SK-N-SH (cell line): ENCODE data around the gene NAALADL2. TPM values are rescaled to one million over a fixed set of nuclear protein-coding genes. Genes with fewer than 3 reads are reported as not detected.

Experiments
- CTCF ChIA-PET: fragments of 300-600, 350-600 bp; formaldehyde crosslinking; extraction: SDS; loops from one replicate; lab custom pipeline; 2021; lab: Yijun Ruan, JAX
- POLR2A ChIA-PET: fragments of 350-600 bp; sonication (Branson Sonifier 250); formaldehyde crosslinking; extraction: SDS; loops from one replicate; lab custom pipeline; 2020; ENCODE audit warnings: antibody characterized with exemption, inconsistent platforms; lab: Yijun Ruan, JAX
- DNase-seq: peaks from one replicate; pipeline ENCODE4 v3.0.0; 2012
- H2AFZ ChIP-seq: fragments of 200-600 bp; sonication (generic); 2 replicates; pipeline ENCODE4 v1.8.1; 2016; ENCODE audit warnings: antibody characterized with exemption, mild to moderate bottlenecking, low read depth
- H3F3A ChIP-seq: fragments of 200-600 bp; sonication (generic); replicated peaks from 2 replicates; pipeline ENCODE3; 2016; ENCODE audit warnings: antibody characterized with exemption, mild to moderate bottlenecking; ENCODE audit not compliant: insufficient read depth
- H3K27ac ChIP-seq, 2 experiments: fragments of 200-500 bp in 1 of 2; fragments of 200-600 bp in 1 of 2; sonication (Bioruptor generic) in 1 of 2; sonication (generic), shearing (Covaris generic) in 1 of 2; 2 replicates each; pipeline versions ENCODE4 v1.5.1 to v1.6.1; 2014 to 2016; ENCODE audit warnings: low read depth in 2 of 2, inconsistent platforms in 1 of 2, low read length in 1 of 2, mild to moderate bottlenecking in 1 of 2, mixed read lengths in 1 of 2
- H3K27me3 ChIP-seq: fragments of 200-600 bp; sonication (generic), shearing (Covaris generic); 2 replicates; pipeline ENCODE4 v1.6.1; 2016; ENCODE audit warnings: mixed run types; ENCODE audit not compliant: insufficient read depth
- H3K36me3 ChIP-seq, 2 experiments: fragments of 200-500 bp in 1 of 2; fragments of 200-600 bp in 1 of 2; sonication (Bioruptor generic) in 1 of 2; sonication (generic) in 1 of 2; replicated peaks in 1 of 2; 2 replicates each; pipeline versions ENCODE3 to v1.5.1; 2014 to 2016; ENCODE audit warnings: low read length in 1 of 2, mild to moderate bottlenecking in 1 of 2; ENCODE audit not compliant: insufficient read depth in 2 of 2, control insufficient read depth in 1 of 2
- H3K4me1 ChIP-seq, 2 experiments: fragments of 200-500 bp in 1 of 2; fragments of 200-600 bp in 1 of 2; sonication (Bioruptor generic) in 1 of 2; sonication (generic), shearing (Covaris generic) in 1 of 2; 2 replicates each; pipeline versions ENCODE4 v1.5.1 to v1.6.1; 2014 to 2016; ENCODE audit warnings: low read depth in 1 of 2, low read length in 1 of 2, mixed run types in 1 of 2; ENCODE audit not compliant: insufficient read depth in 2 of 2, control insufficient read depth in 1 of 2
- H3K4me2 ChIP-seq: fragments of 200-600 bp; sonication (generic), shearing (Covaris generic); 2 replicates; pipeline ENCODE4 v1.6.1; 2017; ENCODE audit warnings: mixed run types
- H3K4me3 ChIP-seq, 2 experiments: fragments of 200-500 bp in 1 of 2; fragments of 200-600 bp in 1 of 2; sonication (Bioruptor generic) in 1 of 2; sonication (generic), shearing (Covaris generic) in 1 of 2; 2 replicates each; pipeline versions ENCODE4 v1.5.1 to v1.8.1; 2014 to 2016; ENCODE audit warnings: low read depth in 2 of 2, inconsistent platforms in 1 of 2, low read length in 1 of 2, mild to moderate bottlenecking in 1 of 2, mixed read lengths in 1 of 2, moderate library complexity in 1 of 2
- H3K79me2 ChIP-seq: fragments of 200-600 bp; sonication (generic); 2 replicates; pipeline ENCODE4 v1.8.1; 2017; ENCODE audit warnings: mild to moderate bottlenecking; ENCODE audit not compliant: insufficient read depth
- H3K9ac ChIP-seq: fragments of 200-600 bp; sonication (generic); 2 replicates; pipeline ENCODE4 v1.6.1; 2017; ENCODE audit warnings: mixed run types
- H3K9me2 ChIP-seq: fragments of 200-600 bp; sonication (generic); 2 replicates; pipeline ENCODE4 v1.6.1; 2017; ENCODE audit warnings: mixed run types
- H3K9me3 ChIP-seq: fragments of 200-600 bp; sonication (generic); 2 replicates; pipeline ENCODE4 v1.6.1; 2017; ENCODE audit warnings: mixed run types, mild to moderate bottlenecking, moderate library complexity
- H4K20me1 ChIP-seq: fragments of 200-600 bp; sonication (generic); 2 replicates; pipeline ENCODE4 v1.6.1; 2017; ENCODE audit warnings: mild to moderate bottlenecking, mixed run types; ENCODE audit not compliant: insufficient read depth
- CHD2 ChIP-seq: fragments of 150-350 bp; IDR thresholded peaks from 2 replicates; pipeline ENCODE4 v1.6.1; 2018; ENCODE audit warnings: low read length; ENCODE audit not compliant: partially characterized antibody
- ELF1 ChIP-seq: IDR thresholded peaks from 2 replicates; pipeline ENCODE4 v1.4.0; 2012
- FOXM1 ChIP-seq: IDR thresholded peaks from 2 replicates; pipeline ENCODE4 v1.4.0; 2012; ENCODE audit warnings: low read depth, mild to moderate bottlenecking
- NRF1 ChIP-seq: IDR thresholded peaks from 2 replicates; pipeline ENCODE4 v1.6.1; 2012; ENCODE audit warnings: low read depth, mild to moderate bottlenecking, low read length
- POLR2AphosphoS5 ChIP-seq: IDR thresholded peaks from 2 replicates; pipeline ENCODE4 v1.6.1; 2012; ENCODE audit warnings: low read depth, low read length
- RAD21 ChIP-seq: IDR thresholded peaks from 2 replicates; pipeline ENCODE4 v1.6.1; 2012; ENCODE audit warnings: mild to moderate bottlenecking, low read length
- RFX5 ChIP-seq: IDR thresholded peaks from 2 replicates; pipeline ENCODE4 v1.6.1; 2012; ENCODE audit warnings: mild to moderate bottlenecking, improper control_type of control experiment, low read length
- TCF12 ChIP-seq: IDR thresholded peaks from 2 replicates; pipeline ENCODE4 v1.4.0; 2012
- WGBS: methylation state at CpG from one replicate; pipeline ENCODE4 v1.1.6; 2017; ENCODE audit warnings: low lambda C conversion rate; 5-methylcytosine and 5-hydroxymethylcytosine counted together
- polyA plus RNA-seq, 3 experiments: library from polyadenylated mRNA; depleted of rRNA; stranded (reverse); fragments of >200 nt; gene quantifications; 2 replicates each; pipeline ENCODE4 v1.2.3, GENCODE V29; 2012
- TF ChIP-seq, protein P1 (sequence below): IDR thresholded peaks from 2 replicates; pipeline ENCODE4 v1.6.1; 2012; ENCODE audit warnings: mild to moderate bottlenecking, low read depth, low read length, moderate library complexity
- TF ChIP-seq, protein P2 (sequence below): fragments of 150-350 bp; IDR thresholded peaks from 2 replicates; pipeline ENCODE4 v1.6.1; 2017; ENCODE audit warnings: antibody characterized with exemption, low read length, low read depth, borderline replicate concordance
- TF ChIP-seq, protein P3 (sequence below): fragments of 150-350 bp; IDR thresholded peaks from 2 replicates; pipeline ENCODE4 v1.6.1; 2016; ENCODE audit warnings: mild to moderate bottlenecking, low read depth, low read length
- TF ChIP-seq, protein P4 (sequence below): fragments of 200-600 bp; sonication (generic); IDR thresholded peaks from 2 replicates; pipeline ENCODE4 v1.6.1; 2017; ENCODE audit warnings: antibody characterized with exemption, mild to moderate bottlenecking, moderate library complexity

Gene NAALADL2
- polyA plus RNA-seq, 1 of the 3 experiments (the other 2 are of a cell fraction): 1.2 TPM

DNA sequence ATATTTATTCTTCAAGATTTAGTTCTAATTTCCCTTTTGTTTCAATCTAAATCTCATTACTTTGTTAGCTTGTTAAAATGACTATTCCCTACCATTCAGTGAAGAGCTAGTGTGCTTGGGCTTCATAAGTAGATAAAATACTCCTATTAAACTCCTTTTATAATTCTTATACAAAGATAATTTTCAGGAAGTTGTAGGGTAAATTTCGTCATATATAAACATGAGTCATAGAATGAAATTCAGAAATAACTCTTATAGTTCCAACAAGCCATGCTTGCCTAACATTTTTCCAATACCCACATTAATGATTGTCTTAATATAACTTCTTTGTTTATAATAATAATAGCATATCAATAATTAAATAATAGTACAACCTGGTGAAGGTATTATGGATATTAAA, 407.3 kb downstream of the NAALADL2 start:
- ChIA-PET POLR2A (no interaction called here), CTCF (no interaction called here)
- Histone ChIP-seq H2AFZ (peak overlapping the region; percentile 84; the same call in 1 of the 2 replicates), H3F3A (peaks cover 16% of the 10 kb centered on the region), H3K4me1 (peaks cover 5 to 12% of the 10 kb centered on the region in 2 experiments; a peak in 3 of 4 replicates), H3K36me3 (peaks cover 0 to 3% of the 10 kb centered on the region in 2 experiments), H3K79me2 (no peaks in the 10 kb centered on the region), H3K27me3 (no peaks in the 10 kb centered on the region), H4K20me1 (no peaks in the 10 kb centered on the region), H3K9ac (no peak overlapping the region; the same call in 1 of the 2 replicates), H3K4me2 (peak overlapping the region; percentile 23; the same call in 1 of the 2 replicates), H3K4me3 (no peak overlapping the region), H3K27ac (peak overlapping the region in 1 of 2 experiments; percentile 90; a peak in 2 of 4 replicates), H3K9me3 (no peaks in the 10 kb centered on the region), H3K9me2 (no peaks in the 10 kb centered on the region)
- WGBS: 33% methylated on average over 1 of the region's 1 CpG
- DNase-seq: no peak
- TF ChIP-seq, protein P1, sequence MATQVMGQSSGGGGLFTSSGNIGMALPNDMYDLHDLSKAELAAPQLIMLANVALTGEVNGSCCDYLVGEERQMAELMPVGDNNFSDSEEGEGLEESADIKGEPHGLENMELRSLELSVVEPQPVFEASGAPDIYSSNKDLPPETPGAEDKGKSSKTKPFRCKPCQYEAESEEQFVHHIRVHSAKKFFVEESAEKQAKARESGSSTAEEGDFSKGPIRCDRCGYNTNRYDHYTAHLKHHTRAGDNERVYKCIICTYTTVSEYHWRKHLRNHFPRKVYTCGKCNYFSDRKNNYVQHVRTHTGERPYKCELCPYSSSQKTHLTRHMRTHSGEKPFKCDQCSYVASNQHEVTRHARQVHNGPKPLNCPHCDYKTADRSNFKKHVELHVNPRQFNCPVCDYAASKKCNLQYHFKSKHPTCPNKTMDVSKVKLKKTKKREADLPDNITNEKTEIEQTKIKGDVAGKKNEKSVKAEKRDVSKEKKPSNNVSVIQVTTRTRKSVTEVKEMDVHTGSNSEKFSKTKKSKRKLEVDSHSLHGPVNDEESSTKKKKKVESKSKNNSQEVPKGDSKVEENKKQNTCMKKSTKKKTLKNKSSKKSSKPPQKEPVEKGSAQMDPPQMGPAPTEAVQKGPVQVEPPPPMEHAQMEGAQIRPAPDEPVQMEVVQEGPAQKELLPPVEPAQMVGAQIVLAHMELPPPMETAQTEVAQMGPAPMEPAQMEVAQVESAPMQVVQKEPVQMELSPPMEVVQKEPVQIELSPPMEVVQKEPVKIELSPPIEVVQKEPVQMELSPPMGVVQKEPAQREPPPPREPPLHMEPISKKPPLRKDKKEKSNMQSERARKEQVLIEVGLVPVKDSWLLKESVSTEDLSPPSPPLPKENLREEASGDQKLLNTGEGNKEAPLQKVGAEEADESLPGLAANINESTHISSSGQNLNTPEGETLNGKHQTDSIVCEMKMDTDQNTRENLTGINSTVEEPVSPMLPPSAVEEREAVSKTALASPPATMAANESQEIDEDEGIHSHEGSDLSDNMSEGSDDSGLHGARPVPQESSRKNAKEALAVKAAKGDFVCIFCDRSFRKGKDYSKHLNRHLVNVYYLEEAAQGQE: no peak
- TF ChIP-seq POLR2AphosphoS5: no peak
- TF ChIP-seq RAD21: no peak
- TF ChIP-seq, protein P2, sequence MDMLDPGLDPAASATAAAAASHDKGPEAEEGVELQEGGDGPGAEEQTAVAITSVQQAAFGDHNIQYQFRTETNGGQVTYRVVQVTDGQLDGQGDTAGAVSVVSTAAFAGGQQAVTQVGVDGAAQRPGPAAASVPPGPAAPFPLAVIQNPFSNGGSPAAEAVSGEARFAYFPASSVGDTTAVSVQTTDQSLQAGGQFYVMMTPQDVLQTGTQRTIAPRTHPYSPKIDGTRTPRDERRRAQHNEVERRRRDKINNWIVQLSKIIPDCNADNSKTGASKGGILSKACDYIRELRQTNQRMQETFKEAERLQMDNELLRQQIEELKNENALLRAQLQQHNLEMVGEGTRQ: no peak
- TF ChIP-seq CHD2: no peak
- TF ChIP-seq, protein P3, sequence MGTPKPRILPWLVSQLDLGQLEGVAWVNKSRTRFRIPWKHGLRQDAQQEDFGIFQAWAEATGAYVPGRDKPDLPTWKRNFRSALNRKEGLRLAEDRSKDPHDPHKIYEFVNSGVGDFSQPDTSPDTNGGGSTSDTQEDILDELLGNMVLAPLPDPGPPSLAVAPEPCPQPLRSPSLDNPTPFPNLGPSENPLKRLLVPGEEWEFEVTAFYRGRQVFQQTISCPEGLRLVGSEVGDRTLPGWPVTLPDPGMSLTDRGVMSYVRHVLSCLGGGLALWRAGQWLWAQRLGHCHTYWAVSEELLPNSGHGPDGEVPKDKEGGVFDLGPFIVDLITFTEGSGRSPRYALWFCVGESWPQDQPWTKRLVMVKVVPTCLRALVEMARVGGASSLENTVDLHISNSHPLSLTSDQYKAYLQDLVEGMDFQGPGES: no peak
- TF ChIP-seq NRF1: no peak
- no peak for TF ChIP-seq RFX5
- TF ChIP-seq TCF12: no peak
- no peak for TF ChIP-seq FOXM1
- TF ChIP-seq, protein P4, sequence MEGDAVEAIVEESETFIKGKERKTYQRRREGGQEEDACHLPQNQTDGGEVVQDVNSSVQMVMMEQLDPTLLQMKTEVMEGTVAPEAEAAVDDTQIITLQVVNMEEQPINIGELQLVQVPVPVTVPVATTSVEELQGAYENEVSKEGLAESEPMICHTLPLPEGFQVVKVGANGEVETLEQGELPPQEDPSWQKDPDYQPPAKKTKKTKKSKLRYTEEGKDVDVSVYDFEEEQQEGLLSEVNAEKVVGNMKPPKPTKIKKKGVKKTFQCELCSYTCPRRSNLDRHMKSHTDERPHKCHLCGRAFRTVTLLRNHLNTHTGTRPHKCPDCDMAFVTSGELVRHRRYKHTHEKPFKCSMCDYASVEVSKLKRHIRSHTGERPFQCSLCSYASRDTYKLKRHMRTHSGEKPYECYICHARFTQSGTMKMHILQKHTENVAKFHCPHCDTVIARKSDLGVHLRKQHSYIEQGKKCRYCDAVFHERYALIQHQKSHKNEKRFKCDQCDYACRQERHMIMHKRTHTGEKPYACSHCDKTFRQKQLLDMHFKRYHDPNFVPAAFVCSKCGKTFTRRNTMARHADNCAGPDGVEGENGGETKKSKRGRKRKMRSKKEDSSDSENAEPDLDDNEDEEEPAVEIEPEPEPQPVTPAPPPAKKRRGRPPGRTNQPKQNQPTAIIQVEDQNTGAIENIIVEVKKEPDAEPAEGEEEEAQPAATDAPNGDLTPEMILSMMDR: no peak
- no peak for TF ChIP-seq ELF1
